DND-41 (cell line): Measurements from ENCODE around the gene LRP1.

Experiments
- ATAC-seq: fragments of 200-7000 bp; cut with Tn5 transposase; 3 replicates; pipeline ENCODE4 v1.9.1; 2021; ENCODE audit warnings: low read depth; ENCODE audit not compliant: insufficient read depth
- DNase-seq: peaks from one replicate; pipeline ENCODE4 v3.0.0-alpha.2; 2020
- H2AFZ ChIP-seq: 2 replicates; pipeline ENCODE4 v1.6.0; 2012; ENCODE audit warnings: low read depth, low read length
- H3K27ac ChIP-seq: 2 replicates; pipeline ENCODE4 v1.5.1; 2012; ENCODE audit warnings: low read length, inconsistent platforms
- H3K27me3 ChIP-seq: fragments of 200-600 bp; sonication (generic); 2 replicates; pipeline ENCODE4 v1.6.0; 2012; ENCODE audit warnings: low read length, mild to moderate bottlenecking, inconsistent platforms; ENCODE audit not compliant: insufficient read depth, poor library complexity
- H3K36me3 ChIP-seq: 2 replicates; pipeline ENCODE4 v1.5.1; 2012; ENCODE audit warnings: low read length, inconsistent platforms; ENCODE audit not compliant: insufficient read depth
- H3K4me1 ChIP-seq: 2 replicates; pipeline ENCODE4 v1.5.1; 2012; ENCODE audit warnings: mild to moderate bottlenecking, low read length; ENCODE audit not compliant: insufficient read depth
- H3K4me2 ChIP-seq: 2 replicates; pipeline ENCODE4 v1.6.0; 2012; ENCODE audit warnings: mild to moderate bottlenecking, moderate library complexity, low read length, inconsistent platforms; ENCODE audit not compliant: insufficient read depth
- H3K4me3 ChIP-seq, 2 experiments: fragments of 200-600 bp in 1 of 2; shearing (Covaris generic) in 1 of 2; 2 replicates each; pipeline ENCODE4 v1.5.1; 2012 to 2016; ENCODE audit warnings: inconsistent platforms in 2 of 2, low read length in 2 of 2, mild to moderate bottlenecking in 2 of 2, low read depth in 1 of 2, moderate library complexity in 1 of 2
- H3K79me2 ChIP-seq: 2 replicates; pipeline ENCODE4 v1.6.0; 2012; ENCODE audit warnings: low read length, inconsistent platforms; ENCODE audit not compliant: insufficient read depth
- H3K9ac ChIP-seq: 2 replicates; pipeline ENCODE4 v1.6.0; 2012; ENCODE audit warnings: low read depth, mild to moderate bottlenecking, inconsistent platforms, low read length, moderate library complexity
- H3K9me3 ChIP-seq: 2 replicates; pipeline ENCODE4 v1.5.1; 2012; ENCODE audit warnings: low read length, moderate library complexity, mild to moderate bottlenecking, inconsistent platforms; ENCODE audit not compliant: insufficient read depth, severe bottlenecking
- H4K20me1 ChIP-seq: 2 replicates; pipeline ENCODE4 v1.6.0; 2012; ENCODE audit warnings: low read length; ENCODE audit not compliant: insufficient read depth
- EZH2 ChIP-seq: IDR thresholded peaks from 3 replicates; pipeline ENCODE4 v1.6.1; 2012; ENCODE audit warnings: borderline replicate concordance, low read depth, mild to moderate bottlenecking, moderate library complexity, low read length, inconsistent platforms; ENCODE audit not compliant: severe bottlenecking
- TF ChIP-seq, protein P1 (sequence below): IDR thresholded peaks from 2 replicates; pipeline ENCODE4 v1.5.1; 2012; ENCODE audit warnings: borderline replicate concordance, low read length, moderate library complexity, mild to moderate bottlenecking; ENCODE audit not compliant: poor library complexity, severe bottlenecking; ENCODE audit errors: extremely low read depth

The LRP1 gene

GRCh38 chr12:57161491-57161890, 33.2 kb downstream of the LRP1 start:
- no peak for ATAC-seq
- Histone ChIP-seq H3K27me3 (no peaks in the 10 kb centered on the region), H3K4me1 (0 out of 2 replicates have a peak, but pooled peaks cover 6% of the 10 kb centered on the region), H3K79me2 (no peaks in the 10 kb centered on the region), H3K27ac (no peak overlapping the region), H3K36me3 (no peaks in the 10 kb centered on the region), H3K4me3 (no peak overlapping the region), H3K9me3 (no peaks in the 10 kb centered on the region), H2AFZ (no peak overlapping the region), H3K4me2 (no peak overlapping the region), H4K20me1 (0 out of 2 replicates have a peak, but pooled peaks cover 2% of the 10 kb centered on the region), H3K9ac (no peak overlapping the region)
- no peak for TF ChIP-seq EZH2
- TF ChIP-seq, protein P1, sequence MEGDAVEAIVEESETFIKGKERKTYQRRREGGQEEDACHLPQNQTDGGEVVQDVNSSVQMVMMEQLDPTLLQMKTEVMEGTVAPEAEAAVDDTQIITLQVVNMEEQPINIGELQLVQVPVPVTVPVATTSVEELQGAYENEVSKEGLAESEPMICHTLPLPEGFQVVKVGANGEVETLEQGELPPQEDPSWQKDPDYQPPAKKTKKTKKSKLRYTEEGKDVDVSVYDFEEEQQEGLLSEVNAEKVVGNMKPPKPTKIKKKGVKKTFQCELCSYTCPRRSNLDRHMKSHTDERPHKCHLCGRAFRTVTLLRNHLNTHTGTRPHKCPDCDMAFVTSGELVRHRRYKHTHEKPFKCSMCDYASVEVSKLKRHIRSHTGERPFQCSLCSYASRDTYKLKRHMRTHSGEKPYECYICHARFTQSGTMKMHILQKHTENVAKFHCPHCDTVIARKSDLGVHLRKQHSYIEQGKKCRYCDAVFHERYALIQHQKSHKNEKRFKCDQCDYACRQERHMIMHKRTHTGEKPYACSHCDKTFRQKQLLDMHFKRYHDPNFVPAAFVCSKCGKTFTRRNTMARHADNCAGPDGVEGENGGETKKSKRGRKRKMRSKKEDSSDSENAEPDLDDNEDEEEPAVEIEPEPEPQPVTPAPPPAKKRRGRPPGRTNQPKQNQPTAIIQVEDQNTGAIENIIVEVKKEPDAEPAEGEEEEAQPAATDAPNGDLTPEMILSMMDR: no peak
- DNase-seq: no peak

DNA sequence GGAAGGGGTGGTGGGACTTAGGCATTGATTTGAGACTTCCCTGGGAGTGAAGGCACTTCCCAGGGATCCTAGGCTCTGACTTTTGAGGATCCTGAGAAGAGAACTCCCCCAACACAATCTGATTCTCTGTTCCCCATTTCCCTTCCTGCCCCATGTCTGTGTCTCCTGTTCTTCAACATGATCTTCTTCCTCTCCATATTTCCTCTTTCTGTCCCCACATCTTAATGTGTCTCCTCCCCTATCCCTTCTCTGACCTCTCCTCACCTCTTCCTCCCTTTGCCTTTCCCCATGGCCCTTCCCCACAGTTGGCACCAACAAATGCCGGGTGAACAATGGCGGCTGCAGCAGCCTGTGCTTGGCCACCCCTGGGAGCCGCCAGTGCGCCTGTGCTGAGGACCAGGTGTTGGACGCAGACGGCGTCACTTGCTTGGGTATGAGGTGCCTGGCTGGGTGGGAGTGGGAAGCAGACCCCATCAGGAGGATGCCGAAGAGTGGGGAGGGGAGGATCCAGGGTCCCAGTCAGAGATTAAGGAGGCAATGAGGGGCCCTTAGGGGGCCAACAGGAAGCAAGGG, 34.4 kb downstream of the LRP1 start:
- no peak overlapping the region for H3K4me2 ChIP-seq

DNA sequence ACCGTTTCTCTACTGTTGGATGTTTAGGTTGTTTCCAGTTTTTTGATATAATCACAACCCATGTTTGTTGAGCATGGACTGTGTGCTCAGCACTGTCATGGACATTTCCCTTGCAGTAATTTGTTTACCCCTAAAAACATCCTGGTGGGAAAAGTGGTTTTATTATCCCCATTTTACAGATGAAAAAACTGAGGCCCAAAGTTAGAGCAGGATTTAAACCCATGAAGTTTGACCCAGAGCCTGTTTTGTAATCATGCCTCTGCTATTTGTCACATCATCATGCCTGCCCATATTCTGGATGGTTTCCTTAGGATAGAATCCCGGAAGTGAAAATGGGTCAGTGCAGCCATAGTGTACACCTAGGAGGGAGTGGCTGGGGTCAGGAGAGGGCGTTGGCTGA, 36.2 kb downstream of the LRP1 start:
- no peaks in the 10 kb centered on the region for H3K27me3 ChIP-seq
- H3K9me3 ChIP-seq: no peaks in the 10 kb centered on the region
- H4K20me1 ChIP-seq: peaks cover 2% of the 10 kb centered on the region; the same call in 1 of the 2 replicates
- H3K9ac ChIP-seq: no peak overlapping the region
- no peak overlapping the region for H3K4me2 ChIP-seq
- no peak for ATAC-seq
- no peak overlapping the region for H3K27ac ChIP-seq
- no peak overlapping the region for H3K4me3 ChIP-seq
- no peak overlapping the region for H2AFZ ChIP-seq
- H3K36me3 ChIP-seq: no peaks in the 10 kb centered on the region
- TF ChIP-seq EZH2: no peak
- TF ChIP-seq, protein P1: no peak
- H3K4me1 ChIP-seq: no peaks in the 10 kb centered on the region
- DNase-seq: no peak
- no peaks in the 10 kb centered on the region for H3K79me2 ChIP-seq

More for the DNA sequence above, 34.4 kb downstream of the LRP1 start:
- Histone ChIP-seq H3K4me3 (no peak overlapping the region), H2AFZ (no peak overlapping the region), H3K79me2 (no peaks in the 10 kb centered on the region), H3K27me3 (no peaks in the 10 kb centered on the region), H3K36me3 (no peaks in the 10 kb centered on the region), H4K20me1 (0 out of 2 replicates have a peak, but pooled peaks cover 2% of the 10 kb centered on the region), H3K4me1 (0 out of 2 replicates have a peak, but pooled peaks cover 5% of the 10 kb centered on the region), H3K9me3 (no peaks in the 10 kb centered on the region), H3K27ac (no peak overlapping the region), H3K9ac (no peak overlapping the region)
- ATAC-seq: no peak
- DNase-seq: no peak
- TF ChIP-seq, protein P1: no peak
- TF ChIP-seq EZH2: no peak
